Cardiac muscle cell (in vitro differentiated cells and primary cell): Measurements from ENCODE around the gene SLC15A4. TPM values are rescaled to one million over a fixed set of nuclear protein-coding genes. Genes with fewer than 3 reads are reported as not detected.
"Not testable (repeated sequence)": the region's sequence is repeated elsewhere in the genome, so short reads cannot be mapped to it uniquely, and the experiment has no call there.

Experiments
- DNase-seq, 2 donors: peaks; one replicate each; pipeline versions ENCODE4 v3.0.0 to v3.0.0-alpha.2; 2010 to 2017; ENCODE audit warnings: low read depth in 1 of 2, low spot score in 1 of 2
- H3K27ac ChIP-seq: fragments of 200-600 bp; sonication (generic); 2 replicates; pipeline ENCODE4 v1.5.1; 2016
- H3K27me3 ChIP-seq: fragments of 200-600 bp; sonication (generic); 2 replicates; pipeline ENCODE4 v1.6.0; 2016; ENCODE audit warnings: control low read depth
- H3K36me3 ChIP-seq: fragments of 200-600 bp; sonication (generic); 2 replicates; pipeline ENCODE4 v1.5.1; 2016; ENCODE audit warnings: control low read depth
- H3K4me1 ChIP-seq: fragments of 200-600 bp; sonication (generic); 2 replicates; pipeline ENCODE4 v1.8.1; 2017; ENCODE audit warnings: low read depth, mild to moderate bottlenecking, mixed run types
- H3K4me3 ChIP-seq: fragments of 200-600 bp; sonication (generic); 2 replicates; pipeline ENCODE4 v1.5.1; 2016; ENCODE audit warnings: mild to moderate bottlenecking
- H3K9me3 ChIP-seq: fragments of 200-600 bp; sonication (generic); 2 replicates; pipeline ENCODE4 v1.5.1; 2017; ENCODE audit warnings: low read depth, mild to moderate bottlenecking, control low read depth
- polyA plus RNA-seq: library from polyadenylated mRNA; unstranded; fragments of >200 nt; fragmentation: Nextera tagmentation; extraction: Ambion mirVana; gene quantifications from 2 replicates; pipeline ENCODE4 v1.2.1, GENCODE V29; 2016
- total RNA-seq: library from RNA; depleted of rRNA; stranded (reverse); fragments of >200 nt; gene quantifications from 2 replicates; pipeline ENCODE4 v1.2.3, GENCODE V29; 2016
- TF ChIP-seq, protein P1 (sequence below): IDR thresholded peaks from 2 replicates; pipeline ENCODE4 v1.5.1; 2012; ENCODE audit warnings: low read depth, mild to moderate bottlenecking, low read length

SLC15A4 gene
- total and polyA plus RNA-seq, 2 experiments from 2014 or later, result 27.2 to 39.4 TPM

DNA sequence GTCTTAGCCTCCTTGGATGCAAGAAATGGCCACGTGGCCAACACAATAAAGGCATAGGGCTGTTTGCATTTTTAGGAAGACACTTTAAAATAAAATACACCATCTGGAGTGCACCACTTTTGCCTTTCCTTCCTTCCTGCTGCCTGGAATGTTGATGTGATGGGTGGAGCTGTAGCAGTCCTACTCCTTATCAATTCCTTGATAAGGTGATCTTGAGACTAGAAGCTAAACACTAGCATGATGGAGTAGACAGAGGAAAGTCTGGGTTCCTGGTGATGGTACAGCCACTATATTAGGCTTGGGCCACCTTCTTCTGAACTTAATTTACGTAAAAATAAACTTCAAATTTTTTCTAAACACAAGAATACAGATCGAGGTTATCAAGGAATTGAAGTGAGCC lies 26.6 kb upstream of the SLC15A4 start:
- no peak overlapping the region for H3K27ac ChIP-seq
- peaks cover 28% of the 10 kb centered on the region for H3K27me3 ChIP-seq
- H3K4me1 ChIP-seq, result no peaks in the 10 kb centered on the region
- no peak for DNase-seq
- TF ChIP-seq, protein P1, sequence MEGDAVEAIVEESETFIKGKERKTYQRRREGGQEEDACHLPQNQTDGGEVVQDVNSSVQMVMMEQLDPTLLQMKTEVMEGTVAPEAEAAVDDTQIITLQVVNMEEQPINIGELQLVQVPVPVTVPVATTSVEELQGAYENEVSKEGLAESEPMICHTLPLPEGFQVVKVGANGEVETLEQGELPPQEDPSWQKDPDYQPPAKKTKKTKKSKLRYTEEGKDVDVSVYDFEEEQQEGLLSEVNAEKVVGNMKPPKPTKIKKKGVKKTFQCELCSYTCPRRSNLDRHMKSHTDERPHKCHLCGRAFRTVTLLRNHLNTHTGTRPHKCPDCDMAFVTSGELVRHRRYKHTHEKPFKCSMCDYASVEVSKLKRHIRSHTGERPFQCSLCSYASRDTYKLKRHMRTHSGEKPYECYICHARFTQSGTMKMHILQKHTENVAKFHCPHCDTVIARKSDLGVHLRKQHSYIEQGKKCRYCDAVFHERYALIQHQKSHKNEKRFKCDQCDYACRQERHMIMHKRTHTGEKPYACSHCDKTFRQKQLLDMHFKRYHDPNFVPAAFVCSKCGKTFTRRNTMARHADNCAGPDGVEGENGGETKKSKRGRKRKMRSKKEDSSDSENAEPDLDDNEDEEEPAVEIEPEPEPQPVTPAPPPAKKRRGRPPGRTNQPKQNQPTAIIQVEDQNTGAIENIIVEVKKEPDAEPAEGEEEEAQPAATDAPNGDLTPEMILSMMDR, result no peak
- no peaks in the 10 kb centered on the region for H3K36me3 ChIP-seq
- no peak overlapping the region for H3K4me3 ChIP-seq
- no peaks in the 10 kb centered on the region for H3K9me3 ChIP-seq

DNA sequence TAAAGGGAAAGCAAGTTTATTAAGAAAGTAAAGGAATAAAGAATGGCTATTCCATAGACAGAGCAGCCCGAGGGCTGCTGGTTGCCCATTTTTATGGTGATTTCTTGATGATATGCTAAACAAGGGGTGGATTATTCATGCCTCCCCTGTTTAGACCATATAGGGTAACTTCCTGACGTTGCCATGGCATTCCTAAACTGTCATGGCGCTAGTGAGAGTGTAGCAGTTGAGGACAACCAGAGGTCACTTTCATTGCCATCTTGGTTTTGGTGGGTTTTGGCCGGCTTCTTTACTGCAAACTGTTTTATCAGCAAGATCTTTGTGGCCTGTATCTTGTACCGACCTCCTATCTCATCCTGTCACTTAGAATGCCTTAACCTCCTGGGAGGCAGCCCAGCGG lies 26.0 kb upstream of the SLC15A4 start:
- H3K27me3 ChIP-seq, result peaks cover 27% of the 10 kb centered on the region
- H3K36me3 ChIP-seq, H3K27ac ChIP-seq, H3K4me1 ChIP-seq, H3K4me3 ChIP-seq, H3K9me3 ChIP-seq, DNase-seq: not testable (repeated sequence)

- no peak for DNase-seq
- H3K27me3 ChIP-seq, result peaks cover 13% of the 10 kb centered on the region
- no peak overlapping the region for H3K4me3 ChIP-seq
- H3K9me3 ChIP-seq, result no peaks in the 10 kb centered on the region
- TF ChIP-seq, protein P1, result no peak
- no peaks in the 10 kb centered on the region for H3K36me3 ChIP-seq
- H3K4me1 ChIP-seq, result no peaks in the 10 kb centered on the region
- H3K27ac ChIP-seq, result no peak overlapping the region
Measured at GRCh38 chr12:128848371-128848770, 24.6 kb upstream of the SLC15A4 start.

DNA sequence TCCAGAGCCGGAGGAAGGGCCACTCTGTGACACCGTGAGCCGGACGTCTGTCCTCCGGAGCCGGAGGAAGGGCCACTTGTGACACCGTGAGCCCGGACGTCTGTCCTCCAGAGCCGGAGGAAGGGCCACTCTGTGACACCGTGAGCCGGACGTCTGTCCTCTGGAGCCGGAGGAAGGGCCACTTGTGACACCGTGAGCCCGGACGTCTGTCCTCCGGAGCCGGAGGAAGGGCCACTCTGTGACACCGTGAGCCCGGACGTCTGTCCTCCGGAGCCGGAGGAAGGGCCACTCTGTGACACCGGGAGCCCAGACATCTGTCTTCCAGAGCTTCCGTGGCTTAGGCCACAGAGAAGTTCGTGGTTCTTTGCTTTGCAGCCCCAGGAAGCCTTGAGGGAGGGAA lies 22.9 kb upstream of the SLC15A4 start:
- not testable (repeated sequence) for H3K4me3 ChIP-seq, H3K9me3 ChIP-seq, H3K27ac ChIP-seq, H3K4me1 ChIP-seq, H3K36me3 ChIP-seq, DNase-seq, H3K27me3 ChIP-seq

DNA sequence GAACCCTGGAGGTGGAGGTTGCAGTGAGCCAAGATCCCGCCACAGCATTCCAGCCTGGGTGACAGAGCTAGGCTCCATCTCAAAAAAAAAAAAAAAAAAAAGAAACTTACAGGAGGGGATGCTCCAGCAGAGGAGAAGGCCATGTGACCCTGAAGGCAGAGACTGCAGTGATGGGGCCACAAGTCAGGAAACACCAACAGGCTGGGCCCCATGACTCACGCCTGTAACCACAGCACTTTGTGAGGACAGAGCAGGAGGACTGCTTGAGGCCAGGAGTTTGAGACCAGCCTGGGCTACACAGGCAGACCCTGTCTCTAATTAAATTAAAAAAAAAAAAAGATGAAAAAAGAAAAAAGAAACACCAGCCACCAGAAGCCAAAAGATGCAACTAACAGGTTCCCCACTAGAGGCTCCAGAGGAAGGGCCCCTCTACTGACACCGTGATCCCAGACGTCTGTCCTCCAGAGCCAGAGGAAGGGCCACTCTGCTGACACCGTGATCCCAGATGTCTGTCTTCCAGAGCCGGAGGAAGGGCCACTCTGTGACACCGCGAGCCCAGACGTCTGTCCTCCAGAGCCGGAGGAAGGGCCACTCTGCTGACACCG lies 20.4 kb upstream of the SLC15A4 start:
- no peak for DNase-seq

DNA sequence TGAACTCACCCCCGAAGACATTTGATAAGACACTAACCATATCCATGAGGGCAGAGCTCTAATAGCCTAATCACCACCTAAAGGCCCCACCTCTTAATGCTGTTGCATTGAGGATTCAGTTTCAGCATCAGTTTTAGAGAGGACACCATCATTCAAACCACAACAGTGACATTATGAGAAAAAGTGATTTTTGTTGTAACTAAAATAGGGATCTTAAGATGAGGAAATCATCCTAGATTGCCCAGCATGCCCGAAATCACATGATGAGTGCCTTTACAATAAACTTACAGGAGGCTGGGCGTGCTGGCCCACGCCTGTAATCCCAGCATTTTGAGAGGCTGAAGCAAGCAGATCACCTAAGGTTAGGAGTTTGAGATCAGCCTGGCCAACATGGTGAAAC lies 19.8 kb upstream of the SLC15A4 start:
- H3K27ac ChIP-seq, result no peak overlapping the region
- no peaks in the 10 kb centered on the region for H3K9me3 ChIP-seq
- TF ChIP-seq, protein P1, result no peak
- H3K4me1 ChIP-seq, result no peaks in the 10 kb centered on the region
- H3K36me3 ChIP-seq, result no peaks in the 10 kb centered on the region
- no peaks in the 10 kb centered on the region for H3K27me3 ChIP-seq
- no peak for DNase-seq
- H3K4me3 ChIP-seq, result no peak overlapping the region

More for the DNA sequence above, 20.4 kb upstream of the SLC15A4 start:
- Histone ChIP-seq H3K4me1 (no peaks in the 10 kb centered on the region), H3K27ac (no peak overlapping the region), H3K27me3 (no peaks in the 10 kb centered on the region), H3K9me3 (no peaks in the 10 kb centered on the region), H3K36me3 (no peaks in the 10 kb centered on the region), H3K4me3 (no peak overlapping the region)
- TF ChIP-seq, protein P1, result no peak

DNA sequence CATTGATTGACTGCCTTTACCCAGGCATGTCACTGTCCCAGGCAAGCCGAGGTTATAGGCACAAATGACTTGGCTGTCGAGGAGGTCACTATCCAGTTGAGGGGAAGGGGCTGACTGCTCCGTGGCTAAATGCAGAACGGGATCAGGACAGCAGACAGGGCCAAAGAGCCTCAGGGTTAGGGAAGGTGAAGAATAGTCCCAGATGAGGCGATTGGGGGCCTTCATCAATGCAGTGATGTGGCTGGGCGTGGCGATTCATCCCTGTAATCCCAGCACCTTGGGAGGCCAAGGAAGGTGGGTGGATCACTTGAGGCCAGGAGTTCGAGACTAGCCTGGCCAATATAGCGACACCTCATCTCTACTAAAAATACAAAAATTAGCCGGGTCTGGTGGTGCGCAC lies 18.8 kb upstream of the SLC15A4 start:
- H3K27me3 ChIP-seq, result no peaks in the 10 kb centered on the region
- H3K4me1 ChIP-seq, result no peaks in the 10 kb centered on the region
- DNase-seq, result no peak
- H3K4me3 ChIP-seq, result no peak overlapping the region
- H3K27ac ChIP-seq, result no peak overlapping the region
- H3K36me3 ChIP-seq, result no peaks in the 10 kb centered on the region
- no peaks in the 10 kb centered on the region for H3K9me3 ChIP-seq
- TF ChIP-seq, protein P1, result no peak
